Heart left ventricle (tissue), 13 donors: ENCODE measurements around the gene GGTLC3.
"Not testable (repeated sequence)": the region's sequence is repeated elsewhere in the genome, so short reads cannot be mapped to it uniquely, and the experiment has no call there.

ENCODE experiments used
- POLR2A ChIP-seq, 2 donors: fragments of 450-650 bp; IDR thresholded peaks; one replicate each; pipeline ENCODE4 v1.6.1; 2017; ENCODE audit warnings: antibody characterized with exemption in 2 of 2, mild to moderate bottlenecking in 2 of 2, moderate library complexity in 2 of 2
- TF ChIP-seq, protein P1 (sequence below), 12 donors: fragments of 200-600 bp; sonication (generic) in 4 of 12; IDR thresholded peaks; one replicate each; pipeline versions ENCODE4 v1.5.0 to v1.8.0; 2018 to 2022; ENCODE audit warnings: antibody characterized with exemption in 12 of 12, mild to moderate bottlenecking in 5 of 12
- donor health status: ischemic (EF 13 %, LVEDD 7.1; RV severe dilation, severe dysfunction).
- donor health status: DM: no; HTN: yes; CAD: no.
- donor health status: DM: no; HTN: no; CAD: no.
- donor health status: ischemic (EF 25% LVEDD 6.9; RV normal size, moderate dysfunction).
- donor health status: ischemic (EF 25% LVEDD 5.7; RV mildly dilated, moderate dysfunction).
- donor health status: ischemic (EF 35%, LVEDD 5.7; RV mildly dilated, moderate dysfunction).
- donor health status: nonischemic (EF 11% LVEDD 7.7; RV severe dilation, severe dysfunction).
- donor health status: DM: yes; HTN: yes; CAD: no.
- donor health status: PGD.
- donor health status: ischemic (EF 29% LVEDD 5.4; RV normal size, mild dysfunction).
- donor health status: nonischemic (EF 23%, LVEDD 6.1; RV moderate dilation, normal function).

DNA sequence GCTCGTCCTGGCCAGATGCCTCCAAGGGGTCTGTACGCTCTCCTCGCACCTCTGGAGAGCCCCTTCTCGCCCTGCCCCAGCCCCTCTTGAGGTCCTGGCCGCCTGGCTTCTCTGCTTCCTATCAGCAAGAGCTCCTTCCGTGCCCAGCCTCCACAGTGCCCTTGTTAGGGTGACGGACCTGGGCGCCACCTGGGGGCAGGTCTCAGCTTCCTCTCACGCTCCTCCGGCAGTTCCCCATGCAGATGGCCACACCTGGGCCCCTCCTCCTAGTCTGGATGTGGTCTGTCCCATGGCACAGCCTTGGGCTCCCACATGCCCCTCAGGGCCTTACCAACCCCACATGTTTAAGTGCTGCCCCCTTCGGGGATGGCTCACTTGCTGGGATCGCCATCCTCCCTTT, 16.4 kb upstream of the GGTLC3 start:
- TF ChIP-seq, protein P1, sequence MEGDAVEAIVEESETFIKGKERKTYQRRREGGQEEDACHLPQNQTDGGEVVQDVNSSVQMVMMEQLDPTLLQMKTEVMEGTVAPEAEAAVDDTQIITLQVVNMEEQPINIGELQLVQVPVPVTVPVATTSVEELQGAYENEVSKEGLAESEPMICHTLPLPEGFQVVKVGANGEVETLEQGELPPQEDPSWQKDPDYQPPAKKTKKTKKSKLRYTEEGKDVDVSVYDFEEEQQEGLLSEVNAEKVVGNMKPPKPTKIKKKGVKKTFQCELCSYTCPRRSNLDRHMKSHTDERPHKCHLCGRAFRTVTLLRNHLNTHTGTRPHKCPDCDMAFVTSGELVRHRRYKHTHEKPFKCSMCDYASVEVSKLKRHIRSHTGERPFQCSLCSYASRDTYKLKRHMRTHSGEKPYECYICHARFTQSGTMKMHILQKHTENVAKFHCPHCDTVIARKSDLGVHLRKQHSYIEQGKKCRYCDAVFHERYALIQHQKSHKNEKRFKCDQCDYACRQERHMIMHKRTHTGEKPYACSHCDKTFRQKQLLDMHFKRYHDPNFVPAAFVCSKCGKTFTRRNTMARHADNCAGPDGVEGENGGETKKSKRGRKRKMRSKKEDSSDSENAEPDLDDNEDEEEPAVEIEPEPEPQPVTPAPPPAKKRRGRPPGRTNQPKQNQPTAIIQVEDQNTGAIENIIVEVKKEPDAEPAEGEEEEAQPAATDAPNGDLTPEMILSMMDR (IDR thresholded peaks at IDR 0.05), result not testable (repeated sequence)
- TF ChIP-seq POLR2A (IDR thresholded peaks at IDR 0.05), result not testable (repeated sequence)
